ENCODE data around the gene MRPS18B. TPM values are rescaled to one million over a fixed set of nuclear protein-coding genes. Genes with fewer than 3 reads are reported as not detected.

Gene MRPS18B
- total RNA-seq, 2 donors from 2014 or later = 27.8 to 29.6 TPM

GRCh38 chr6:30600451-30600961 lies 17.1 kb upstream of the MRPS18B start:
- DNase-seq (ENCODE audit: low spot score) = peak; percentile 78
- intact Hi-C loops (cut with DNase I) = no loop called here

GRCh38 chr6:30601436-30601814 lies 16.2 kb upstream of the MRPS18B start:
- intact Hi-C loops (cut with DNase I) = no loop called here
- peak; percentile 43 for DNase-seq (ENCODE audit: low spot score)

GRCh38 chr6:30601815-30602641 lies 15.6 kb upstream of the MRPS18B start:
- intact Hi-C loops (cut with DNase I) = no loop called here

GRCh38 chr6:30603961-30604360 lies 13.7 kb upstream of the MRPS18B start:
- intact Hi-C loops (cut with DNase I) = no loop called here
- peak; percentile 62 for DNase-seq (ENCODE audit: low spot score)

More at GRCh38 chr6:30601815-30602641, 15.6 kb upstream of the MRPS18B start:
- peak; percentile 78 for DNase-seq (ENCODE audit: low spot score)

GRCh38 chr6:30610065-30610464 lies 7.6 kb upstream of the MRPS18B start:
- DNase-seq (ENCODE audit: low spot score) = no peak
- intact Hi-C loops (cut with DNase I) = no loop called here

- DNase-seq (ENCODE audit: low spot score) = peak; percentile 19
- intact Hi-C loops (cut with DNase I) = no loop called here
Measured at GRCh38 chr6:30611150-30611855, 6.3 kb upstream of the MRPS18B start.

- no peak for DNase-seq (ENCODE audit: low spot score)
- intact Hi-C loops (cut with DNase I) = no loop called here
Measured at GRCh38 chr6:30611856-30612194, 5.8 kb upstream of the MRPS18B start.

GRCh38 chr6:30612213-30612612 lies 5.4 kb upstream of the MRPS18B start:
- DNase-seq (ENCODE audit: low spot score) = no peak
- intact Hi-C loops (cut with DNase I) = no loop called here

GRCh38 chr6:30612687-30613248 lies 4.9 kb upstream of the MRPS18B start:
- intact Hi-C loops (cut with DNase I) = no loop called here
- DNase-seq (ENCODE audit: low spot score) = peak; percentile 24

GRCh38 chr6:30613251-30614043 lies 4.2 kb upstream of the MRPS18B start:
- intact Hi-C loops (cut with DNase I) = no loop called here
- no peak for DNase-seq (ENCODE audit: low spot score)

- intact Hi-C loops (cut with DNase I) = no loop called here
Measured at GRCh38 chr6:30614044-30614842, 3.4 kb upstream of the MRPS18B start.

GRCh38 chr6:30614843-30615218 lies 2.8 kb upstream of the MRPS18B start:
- intact Hi-C loops (cut with DNase I) = no loop called here
- peak; percentile 88 for DNase-seq (ENCODE audit: low spot score)

More at GRCh38 chr6:30614044-30614842, 3.4 kb upstream of the MRPS18B start:
- peak; percentile 10 for DNase-seq (ENCODE audit: low spot score)

GRCh38 chr6:30615219-30615957 lies 2.3 kb upstream of the MRPS18B start:
- intact Hi-C loops (cut with DNase I) = no loop called here
- peak; percentile 34 for DNase-seq (ENCODE audit: low spot score)

- intact Hi-C loops (cut with DNase I) = no loop called here
Measured at GRCh38 chr6:30615958-30616810, 1.5 kb upstream of the MRPS18B start.

GRCh38 chr6:30616811-30617564 lies 652 bp upstream of the MRPS18B start, which contains the start of gene PPP1R10:
TSS of gene PPP1R10 (minus strand) at chr6:30617243. CDS start at chr6:30609944, 7,299 bp downstream.
- peak; percentile 99 for DNase-seq (ENCODE audit: low spot score)
- intact Hi-C loops (cut with DNase I) = no loop called here

More at GRCh38 chr6:30615958-30616810, 1.5 kb upstream of the MRPS18B start:
- DNase-seq (ENCODE audit: low spot score) = peak; percentile 37

- peak; percentile 42 for DNase-seq (ENCODE audit: low spot score)
Measured at GRCh38 chr6:30618270-30618797, 694 bp downstream of the MRPS18B start.

More at GRCh38 chr6:30618270-30618797, 694 bp downstream of the MRPS18B start:
- intact Hi-C loops (cut with DNase I) = no loop called here

All from posterior vena cava (tissue), 2 donors.